ENCODE results near the gene DYNLRB1.

DNA sequence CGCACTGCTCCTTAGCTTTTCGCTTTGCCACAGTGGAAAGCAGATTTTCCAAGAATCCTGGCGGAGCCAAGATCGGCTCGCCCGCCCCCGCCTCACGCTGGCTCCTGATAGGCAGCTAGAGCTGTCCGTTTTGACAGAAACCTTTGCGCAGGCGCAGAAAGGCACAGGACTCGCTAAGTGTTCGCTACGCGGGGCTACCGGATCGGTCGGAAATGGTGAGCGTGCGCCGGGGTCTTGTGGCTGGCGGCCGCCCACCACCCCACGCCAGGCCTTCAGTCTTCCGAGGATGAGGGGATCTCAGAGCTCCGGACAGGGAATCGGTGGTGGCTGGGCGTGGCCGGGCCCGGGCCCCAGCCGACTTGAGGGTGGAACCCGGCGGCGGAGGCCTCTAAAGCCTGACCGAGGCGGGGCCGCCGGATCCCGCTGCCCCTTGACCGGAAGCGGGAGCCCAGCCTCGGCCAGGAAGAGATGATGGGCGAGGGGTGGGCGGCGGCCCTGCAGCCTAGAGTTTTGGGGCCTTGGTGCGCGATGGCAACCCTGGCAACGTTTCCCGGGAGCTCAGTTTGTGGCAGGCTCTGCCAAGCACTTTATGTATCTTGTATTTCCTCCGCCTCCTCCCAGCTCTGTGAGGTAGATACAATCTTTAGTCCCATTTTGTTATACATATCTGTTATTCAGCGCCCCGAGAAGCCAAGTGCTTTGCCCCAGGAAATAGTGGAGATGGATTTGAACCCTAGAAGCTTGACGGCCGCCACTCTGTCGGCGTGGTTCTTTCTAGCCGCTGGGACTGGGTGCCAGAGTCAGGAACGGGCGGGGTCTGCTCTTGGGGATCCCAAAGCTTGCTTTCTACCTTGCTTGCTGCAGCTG, at the start of gene DYNLRB1:
- no peak for TF ChIP-seq CTCF (IDR thresholded peaks at IDR 0.05)
- no peak for TF ChIP-seq ZFX (IDR thresholded peaks at IDR 0.05; ENCODE audit: borderline replicate concordance)

Data from 22Rv1 (cell line).